ENCODE results near the gene GABBR2. TPM values are rescaled to one million over a fixed set of nuclear protein-coding genes. Genes with fewer than 3 reads are reported as not detected.

Gene GABBR2
- total and polyA plus RNA-seq, 2 of the 8 experiments (the other 6 are each of a cell fraction or from before 2014, with no cell fraction given), result 0.50 to 1.2 TPM

GRCh38 chr9:98652741-98653140, 56.0 kb downstream of the GABBR2 start:
- no peak overlapping the region for H3K4me3 ChIP-seq (ENCODE audit: extremely low read depth in 1 of 4, insufficient read depth in 2 of 4, low read depth in 3 of 4, low read length in 4 of 4)
- peaks cover 0 to 4% (median 0%) of the 10 kb centered on the region in 4 experiments; a peak in 1 of 7 replicates for H3K4me1 ChIP-seq (replicated peaks in 1 of 4; ENCODE audit: control insufficient read depth in 3 of 4, insufficient read depth in 4 of 4, low read length in 3 of 4)
- POLR2A ChIA-PET (ENCODE audit: partially characterized antibody), result interaction anchor here (1.2 kb wide), 1 partner anchor 9 kb away, joined by 3 read pairs; no protein-coding TSS in a partner anchor
- no peak overlapping the region for H2BK20ac ChIP-seq (ENCODE audit: low read length)
- no peaks in the 10 kb centered on the region for H3K9me3 ChIP-seq (ENCODE audit: insufficient read depth in 2 of 2, low read depth in 1 of 2, low read length in 1 of 2)
- no peak overlapping the region for H2BK120ac ChIP-seq (replicated peaks; ENCODE audit: low read depth, low read length)
- H3K23me2 ChIP-seq (ENCODE audit: low read depth, low read length), result no peaks in the 10 kb centered on the region
- H3K4ac ChIP-seq (replicated peaks; ENCODE audit: insufficient read length, low read depth, low read length), result no peak overlapping the region
- H4K5ac ChIP-seq (ENCODE audit: insufficient read length, low read depth, low read length), result no peak overlapping the region
- no peak overlapping the region for H2AK5ac ChIP-seq (ENCODE audit: low read depth, low read length)
- FAIRE-seq (no peak), DNase-seq (ENCODE audit: low read depth in 1 of 2, low spot score in 2 of 2) (no peak)
- no peak overlapping the region for H4K91ac ChIP-seq (replicated peaks; ENCODE audit: insufficient read length, low read length)
- no peak overlapping the region for H4K8ac ChIP-seq (ENCODE audit: extremely low read depth, insufficient read depth, low read length)
- no peaks in the 10 kb centered on the region for H3K36me3 ChIP-seq (ENCODE audit: control insufficient read depth in 2 of 4, insufficient read depth in 4 of 4, low read length in 3 of 4)
- no peak overlapping the region for H3K14ac ChIP-seq (ENCODE audit: insufficient read length)
- H3K23ac ChIP-seq (ENCODE audit: insufficient read length), result no peak overlapping the region
- no peak overlapping the region for H3K56ac ChIP-seq (replicated peaks; ENCODE audit: insufficient read length, low read depth, low read length)
- WGBS, 2 experiments (ENCODE audit: extremely low coverage in 1 of 2, insufficient coverage in 1 of 2, insufficient read length in 1 of 2, insufficient replicate concordance in 2 of 2, low coverage in 1 of 2, low lambda C conversion rate in 2 of 2, missing lambda C conversion rate in 1 of 2), result 96% methylated on average over 2 of the region's 2 CpGs; no CpG with 5 or more reads in 1 of the 2 experiments
- H2AFZ ChIP-seq (ENCODE audit: low read length), result no peak overlapping the region
- no peaks in the 10 kb centered on the region for H4K20me1 ChIP-seq (replicated peaks in 1 of 2; ENCODE audit: control insufficient read depth in 1 of 2, insufficient read depth in 2 of 2, low read length in 2 of 2)
- H3K27me3 ChIP-seq (replicated peaks in 1 of 4; ENCODE audit: control insufficient read depth in 3 of 4, extremely low read depth in 1 of 4, insufficient read depth in 3 of 4, low read length in 3 of 4), result no peaks in the 10 kb centered on the region
- no peak overlapping the region for H2BK12ac ChIP-seq (ENCODE audit: low read depth, low read length)
- H2BK15ac ChIP-seq (ENCODE audit: low read length), result no peak overlapping the region
- no peak overlapping the region for H3K18ac ChIP-seq (ENCODE audit: extremely low read depth, low read length)
- no peak overlapping the region for H3K27ac ChIP-seq (ENCODE audit: low read depth, low read length)
- H3K79me2 ChIP-seq (ENCODE audit: control insufficient read depth in 1 of 2, insufficient read depth in 2 of 2, low read length in 2 of 2), result no peaks in the 10 kb centered on the region
- no peak overlapping the region for H3K4me2 ChIP-seq (ENCODE audit: insufficient read depth in 1 of 2, low read depth in 2 of 2, low read length in 2 of 2)
- H3K9ac ChIP-seq (replicated peaks in 1 of 4; ENCODE audit: extremely low read depth in 1 of 4, low read depth in 3 of 4, low read length in 3 of 4), result no peak overlapping the region
- CTCF ChIA-PET (ENCODE audit: partially characterized antibody), result interaction anchor here (0.8 to 2.3 kb wide), 5 partner anchors 9 to 120 kb away, joined by 3 to 19 read pairs (median 3); no protein-coding TSS in a partner anchor
- H2BK5ac ChIP-seq (ENCODE audit: low read depth, low read length), result no peak overlapping the region
- H3K79me1 ChIP-seq (ENCODE audit: low read depth, low read length), result no peaks in the 10 kb centered on the region
- no peak for TF ChIP-seq TCF12 (IDR thresholded peaks at IDR 0.05; ENCODE audit: low read depth, low read length)
- TF ChIP-seq EP300 (IDR thresholded peaks at IDR 0.05; ENCODE audit: borderline replicate concordance in 1 of 2, low read depth in 2 of 2, low read length in 2 of 2), result no peak
- TF ChIP-seq JUN (IDR thresholded peaks at IDR 0.05; ENCODE audit: low read depth, low read length), result no peak
- no peak for TF ChIP-seq CHD2 (IDR thresholded peaks at IDR 0.05; ENCODE audit: low read length)
- TF ChIP-seq GABPA (IDR thresholded peaks at IDR 0.05; ENCODE audit: borderline replicate concordance, insufficient read depth, low read length), result no peak
- TF ChIP-seq, protein P1, sequence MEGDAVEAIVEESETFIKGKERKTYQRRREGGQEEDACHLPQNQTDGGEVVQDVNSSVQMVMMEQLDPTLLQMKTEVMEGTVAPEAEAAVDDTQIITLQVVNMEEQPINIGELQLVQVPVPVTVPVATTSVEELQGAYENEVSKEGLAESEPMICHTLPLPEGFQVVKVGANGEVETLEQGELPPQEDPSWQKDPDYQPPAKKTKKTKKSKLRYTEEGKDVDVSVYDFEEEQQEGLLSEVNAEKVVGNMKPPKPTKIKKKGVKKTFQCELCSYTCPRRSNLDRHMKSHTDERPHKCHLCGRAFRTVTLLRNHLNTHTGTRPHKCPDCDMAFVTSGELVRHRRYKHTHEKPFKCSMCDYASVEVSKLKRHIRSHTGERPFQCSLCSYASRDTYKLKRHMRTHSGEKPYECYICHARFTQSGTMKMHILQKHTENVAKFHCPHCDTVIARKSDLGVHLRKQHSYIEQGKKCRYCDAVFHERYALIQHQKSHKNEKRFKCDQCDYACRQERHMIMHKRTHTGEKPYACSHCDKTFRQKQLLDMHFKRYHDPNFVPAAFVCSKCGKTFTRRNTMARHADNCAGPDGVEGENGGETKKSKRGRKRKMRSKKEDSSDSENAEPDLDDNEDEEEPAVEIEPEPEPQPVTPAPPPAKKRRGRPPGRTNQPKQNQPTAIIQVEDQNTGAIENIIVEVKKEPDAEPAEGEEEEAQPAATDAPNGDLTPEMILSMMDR (IDR thresholded peaks at IDR 0.05; ENCODE audit: control extremely low read depth in 1 of 3, insufficient read depth in 1 of 3, low read depth in 1 of 3, low read length in 3 of 3), result no peak
- TF ChIP-seq ZNF274 (IDR thresholded peaks at IDR 0.05; ENCODE audit: borderline replicate concordance, extremely low read depth, low read length), result no peak
- no peak for TF ChIP-seq ATF2 (IDR thresholded peaks at IDR 0.05; ENCODE audit: low read length)
- TF ChIP-seq RNF2 (IDR thresholded peaks at IDR 0.05; ENCODE audit: borderline replicate concordance, low read depth, low read length, missing control alignments, poor library complexity, severe bottlenecking), result no peak

Measured in H1 (cell line).